HG02885 (cell line): Measurements from ENCODE around the gene KCNRG.
A peak's percentile ranks its signal among the peaks of the same experiment; 100 is the strongest.
"Not testable (repeated sequence)": the region's sequence is repeated elsewhere in the genome, so short reads cannot be mapped to it uniquely, and the experiment has no call there.

Experiments
- ATAC-seq: cut with Tn5 transposase; IDR thresholded peaks from one replicate; pipeline ENCODE4 v1.9.1; 2021; ENCODE audit warnings: mild to moderate bottlenecking; ENCODE audit not compliant: unreplicated experiment, poor library complexity

Gene KCNRG

GRCh38 chr13:50006426-50007135, 8.7 kb upstream of the KCNRG start:
- ATAC-seq: no peak

- ATAC-seq: no peak
These were observed 3.8 kb upstream of the KCNRG start for GRCh38 chr13:50011461-50011860.

GRCh38 chr13:50012396-50013169, 2.7 kb upstream of the KCNRG start:
- no peak for ATAC-seq

- ATAC-seq: no peak
These were observed 858 bp upstream of the KCNRG start for GRCh38 chr13:50014386-50014785.

- no peak for ATAC-seq
These were observed 506 bp downstream of the KCNRG start for GRCh38 chr13:50015750-50016149.

- no peak for ATAC-seq
These were observed 1.2 kb downstream of the KCNRG start for GRCh38 chr13:50016444-50016843.

- ATAC-seq: no peak
These were observed 2.6 kb downstream of the KCNRG start for GRCh38 chr13:50017819-50018218.

GRCh38 chr13:50025436-50025835, 10.2 kb downstream of the KCNRG start:
- ATAC-seq: no peak

GRCh38 chr13:50026788-50027473, 11.7 kb downstream of the KCNRG start:
- peak; percentile 100 for ATAC-seq

GRCh38 chr13:50030315-50030714, 15.1 kb downstream of the KCNRG start:
- no peak for ATAC-seq

GRCh38 chr13:50033725-50034124, 18.5 kb downstream of the KCNRG start:
- ATAC-seq: no peak

GRCh38 chr13:50037788-50038187, 22.5 kb downstream of the KCNRG start:
- no peak for ATAC-seq

GRCh38 chr13:50038266-50038665, 23.0 kb downstream of the KCNRG start:
- ATAC-seq: no peak

GRCh38 chr13:50052478-50052877, 37.2 kb downstream of the KCNRG start:
- ATAC-seq: no peak

GRCh38 chr13:50053844-50054243, 38.6 kb downstream of the KCNRG start:
- no peak for ATAC-seq

GRCh38 chr13:50055454-50055853, 40.2 kb downstream of the KCNRG start:
- no peak for ATAC-seq

GRCh38 chr13:50060718-50061117, 45.5 kb downstream of the KCNRG start:
- ATAC-seq: no peak

GRCh38 chr13:50062336-50062735, 47.1 kb downstream of the KCNRG start:
- ATAC-seq: not testable (repeated sequence)

GRCh38 chr13:50065712-50066111, 50.5 kb downstream of the KCNRG start:
- no peak for ATAC-seq

GRCh38 chr13:50068508-50068907, 53.3 kb downstream of the KCNRG start:
- ATAC-seq: no peak

GRCh38 chr13:50069261-50069660, 54.0 kb downstream of the KCNRG start:
- ATAC-seq: no peak
